Measurements from ENCODE around the gene RNASE7.
"Not testable (repeated sequence)": the region's sequence is repeated elsewhere in the genome, so short reads cannot be mapped to it uniquely, and the experiment has no call there.

Gene RNASE7

GRCh38 chr14:21037156-21037555 lies 5.0 kb upstream of the RNASE7 start:
- DNase-seq (ENCODE audit: insufficient read length) (no peak), FAIRE-seq (no peak)
- TF ChIP-seq POLR2AphosphoS5 (IDR thresholded peaks at IDR 0.05; ENCODE audit: low read depth, low read length), result no peak
- no peak for TF ChIP-seq POLR2A (IDR thresholded peaks at IDR 0.05; ENCODE audit: low read depth, low read length)
- TF ChIP-seq TAF1 (IDR thresholded peaks at IDR 0.05; ENCODE audit: borderline replicate concordance, low read depth, low read length), result no peak

DNA sequence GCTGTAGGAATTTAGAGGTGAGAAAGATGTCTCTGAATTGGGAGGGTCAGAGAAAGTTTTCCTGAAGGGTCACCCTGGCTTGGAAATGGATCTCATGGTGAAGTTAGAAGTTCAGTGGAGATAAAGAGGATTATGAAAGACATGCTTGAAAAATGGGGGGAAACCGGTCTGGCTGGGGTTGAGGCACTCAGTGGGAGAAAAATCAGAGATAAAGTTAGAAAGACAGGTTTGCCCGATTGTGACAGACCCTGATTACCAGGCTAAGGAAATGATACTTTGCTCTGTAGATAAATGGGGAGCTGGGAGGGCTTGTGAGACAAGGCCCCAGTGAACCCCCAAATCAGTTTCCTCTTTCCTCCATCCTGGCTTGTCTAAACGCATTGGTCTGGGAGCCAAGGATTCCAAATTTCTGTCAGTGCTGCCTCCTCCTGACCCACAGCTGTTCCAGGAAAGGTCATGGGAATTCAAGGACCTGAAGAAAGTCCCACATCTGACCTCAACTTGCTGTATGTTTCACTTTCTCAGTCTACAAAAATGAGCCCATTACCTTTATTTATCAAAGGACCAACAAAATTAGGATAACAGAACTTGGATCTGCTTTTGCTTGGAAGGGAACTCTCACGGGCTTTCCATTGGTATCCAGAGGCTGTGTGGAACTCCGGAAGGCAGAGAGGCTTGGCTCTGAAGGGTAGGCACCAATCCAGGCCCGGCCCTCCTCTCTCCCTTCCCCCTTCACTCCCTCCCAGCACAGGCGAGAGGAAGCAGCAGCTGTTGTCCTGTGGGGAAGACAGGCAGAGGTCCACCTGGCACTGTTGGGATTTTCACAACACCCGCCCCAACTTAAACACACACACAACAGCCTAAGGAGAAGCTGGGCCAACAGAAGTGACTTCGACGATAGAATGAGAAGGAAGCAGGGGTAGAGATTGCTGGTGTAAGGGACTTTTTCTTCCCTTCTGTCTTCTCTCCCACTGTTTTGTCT lies 3.4 kb upstream of the RNASE7 start:
- no peak for TF ChIP-seq POLR2A (IDR thresholded peaks at IDR 0.05; ENCODE audit: low read depth, low read length)
- no peak for TF ChIP-seq POLR2AphosphoS5 (IDR thresholded peaks at IDR 0.05; ENCODE audit: low read depth, low read length)
- TF ChIP-seq TAF1 (IDR thresholded peaks at IDR 0.05; ENCODE audit: borderline replicate concordance, low read depth, low read length), result no peak
- DNase-seq (ENCODE audit: insufficient read length) (no peak), FAIRE-seq (no peak)

DNA sequence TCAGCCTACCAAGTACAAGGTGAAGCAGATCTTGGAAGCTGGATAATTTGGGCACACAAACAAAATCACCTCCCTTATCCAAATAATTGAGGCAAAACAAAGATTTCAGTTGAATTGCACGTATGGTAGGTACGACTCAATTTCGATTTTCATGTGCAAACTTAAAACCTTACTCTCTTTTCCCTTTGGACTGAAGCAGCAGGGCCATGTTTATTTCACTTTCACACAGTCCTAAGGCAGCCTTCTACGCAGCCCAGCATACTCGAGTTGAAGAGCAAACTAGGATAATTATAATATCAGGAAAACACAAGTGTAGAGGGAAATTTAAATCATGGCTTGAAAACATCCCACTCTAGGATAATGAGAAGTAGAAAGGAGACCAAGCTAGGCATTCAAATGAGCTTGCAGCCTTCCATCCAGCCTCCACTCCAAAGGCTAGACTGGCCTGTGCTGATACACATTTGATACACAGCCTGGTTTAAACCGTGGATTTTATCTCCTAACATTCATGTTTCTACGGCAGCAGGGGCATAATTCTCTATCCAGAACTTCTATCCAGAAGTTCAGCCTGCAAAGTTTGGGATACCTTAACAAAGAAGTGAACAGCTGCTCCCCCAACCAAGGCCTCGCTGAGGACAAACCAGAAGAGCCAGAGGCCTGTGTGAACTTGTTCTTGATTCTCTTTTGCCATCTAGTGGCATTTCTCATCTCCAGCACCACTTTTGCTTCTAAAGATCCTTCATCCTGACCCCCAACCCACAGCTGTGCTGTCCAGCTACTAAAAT lies 2.4 kb upstream of the RNASE7 start:
- TF ChIP-seq POLR2AphosphoS5 (IDR thresholded peaks at IDR 0.05; ENCODE audit: low read depth, low read length) (no peak), TAF1 (IDR thresholded peaks at IDR 0.05; ENCODE audit: borderline replicate concordance, low read depth, low read length) (no peak), POLR2A (IDR thresholded peaks at IDR 0.05; ENCODE audit: low read depth, low read length) (no peak)
- FAIRE-seq (peak; percentile 60), DNase-seq (ENCODE audit: insufficient read length) (no peak)

GRCh38 chr14:21040370-21040925 lies 1.7 kb upstream of the RNASE7 start:
- no peak for FAIRE-seq
- no peak for DNase-seq (ENCODE audit: insufficient read length)
- TF ChIP-seq POLR2A (IDR thresholded peaks at IDR 0.05; ENCODE audit: low read depth, low read length) (no peak), POLR2AphosphoS5 (IDR thresholded peaks at IDR 0.05; ENCODE audit: low read depth, low read length) (no peak), TAF1 (IDR thresholded peaks at IDR 0.05; ENCODE audit: borderline replicate concordance, low read depth, low read length) (no peak)

DNA sequence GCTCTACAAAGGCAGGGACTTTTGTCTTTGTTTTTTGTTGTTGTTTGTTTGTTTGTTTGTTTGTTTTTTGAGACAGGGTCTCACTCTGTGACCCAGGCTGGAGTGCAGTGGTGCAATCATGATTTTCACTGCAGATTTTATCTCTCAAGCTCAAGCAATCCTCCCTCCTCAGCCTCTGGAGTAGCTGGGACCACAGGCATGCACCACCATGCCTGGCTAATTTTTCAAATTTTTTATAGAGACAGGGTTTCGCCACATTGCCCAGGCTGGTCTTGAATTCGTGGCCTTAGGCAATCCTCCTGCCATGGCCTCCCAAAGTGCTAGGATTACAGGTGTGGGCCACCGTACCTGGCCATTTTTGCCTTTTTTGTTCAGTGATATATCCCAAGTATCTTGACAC lies 1.2 kb upstream of the RNASE7 start:
- not testable (repeated sequence) for FAIRE-seq

DNA sequence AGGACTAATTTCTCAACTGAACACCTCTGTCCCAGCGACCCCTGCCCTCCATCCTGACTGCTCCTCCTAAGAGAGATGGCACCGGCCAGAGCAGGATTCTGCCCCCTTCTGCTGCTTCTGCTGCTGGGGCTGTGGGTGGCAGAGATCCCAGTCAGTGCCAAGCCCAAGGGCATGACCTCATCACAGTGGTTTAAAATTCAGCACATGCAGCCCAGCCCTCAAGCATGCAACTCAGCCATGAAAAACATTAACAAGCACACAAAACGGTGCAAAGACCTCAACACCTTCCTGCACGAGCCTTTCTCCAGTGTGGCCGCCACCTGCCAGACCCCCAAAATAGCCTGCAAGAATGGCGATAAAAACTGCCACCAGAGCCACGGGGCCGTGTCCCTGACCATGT lies 756 bp downstream of the RNASE7 start:
- DNase-seq (ENCODE audit: insufficient read length), result no peak
- FAIRE-seq, result no peak
- TF ChIP-seq POLR2AphosphoS5 (IDR thresholded peaks at IDR 0.05; ENCODE audit: low read depth, low read length) (no peak), TAF1 (IDR thresholded peaks at IDR 0.05; ENCODE audit: borderline replicate concordance, low read depth, low read length) (no peak), POLR2A (IDR thresholded peaks at IDR 0.05; ENCODE audit: low read depth, low read length) (no peak)

More for the DNA sequence above, 1.2 kb upstream of the RNASE7 start:
- not testable (repeated sequence) for DNase-seq (ENCODE audit: insufficient read length)

DNA sequence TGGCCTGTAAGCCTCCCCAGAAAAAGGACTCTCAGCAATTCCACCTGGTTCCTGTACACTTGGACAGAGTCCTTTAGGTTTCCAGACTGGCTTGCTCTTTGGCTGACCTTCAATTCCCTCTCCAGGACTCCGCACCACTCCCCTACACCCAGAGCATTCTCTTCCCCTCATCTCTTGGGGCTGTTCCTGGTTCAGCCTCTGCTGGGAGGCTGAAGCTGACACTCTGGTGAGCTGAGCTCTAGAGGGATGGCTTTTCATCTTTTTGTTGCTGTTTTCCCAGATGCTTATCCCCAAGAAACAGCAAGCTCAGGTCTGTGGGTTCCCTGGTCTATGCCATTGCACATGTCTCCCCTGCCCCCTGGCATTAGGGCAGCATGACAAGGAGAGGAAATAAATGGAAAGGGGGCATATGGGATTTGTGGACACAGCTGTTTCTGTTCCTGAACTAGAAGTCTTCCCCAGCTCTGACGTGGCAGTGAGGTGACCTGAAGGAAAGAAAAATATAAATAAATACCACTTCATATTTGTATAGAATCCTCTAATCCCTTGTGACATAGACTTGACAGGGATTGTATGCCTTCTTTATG lies 1.3 kb downstream of the RNASE7 start:
- TF ChIP-seq POLR2A (IDR thresholded peaks at IDR 0.05; ENCODE audit: low read depth, low read length) (no peak), TAF1 (IDR thresholded peaks at IDR 0.05; ENCODE audit: borderline replicate concordance, low read depth, low read length) (no peak), POLR2AphosphoS5 (IDR thresholded peaks at IDR 0.05; ENCODE audit: low read depth, low read length) (no peak)
- FAIRE-seq (no peak), DNase-seq (ENCODE audit: insufficient read length) (no peak)

- no peak for TF ChIP-seq POLR2AphosphoS5 (IDR thresholded peaks at IDR 0.05; ENCODE audit: low read depth, low read length)
- TF ChIP-seq POLR2A (IDR thresholded peaks at IDR 0.05; ENCODE audit: low read depth, low read length), result no peak
- TF ChIP-seq TAF1 (IDR thresholded peaks at IDR 0.05; ENCODE audit: borderline replicate concordance, low read depth, low read length), result no peak
- DNase-seq (ENCODE audit: insufficient read length) (no peak), FAIRE-seq (no peak)
These were observed 1.9 kb downstream of the RNASE7 start for GRCh38 chr14:21043974-21044618.

- TF ChIP-seq POLR2AphosphoS5 (IDR thresholded peaks at IDR 0.05; ENCODE audit: low read depth, low read length), result no peak
- TF ChIP-seq POLR2A (IDR thresholded peaks at IDR 0.05; ENCODE audit: low read depth, low read length), result no peak
- no peak for TF ChIP-seq TAF1 (IDR thresholded peaks at IDR 0.05; ENCODE audit: borderline replicate concordance, low read depth, low read length)
- FAIRE-seq, result no peak
- no peak for DNase-seq (ENCODE audit: insufficient read length)
These were observed 5.2 kb downstream of the RNASE7 start for GRCh38 chr14:21047378-21047781.

DNA sequence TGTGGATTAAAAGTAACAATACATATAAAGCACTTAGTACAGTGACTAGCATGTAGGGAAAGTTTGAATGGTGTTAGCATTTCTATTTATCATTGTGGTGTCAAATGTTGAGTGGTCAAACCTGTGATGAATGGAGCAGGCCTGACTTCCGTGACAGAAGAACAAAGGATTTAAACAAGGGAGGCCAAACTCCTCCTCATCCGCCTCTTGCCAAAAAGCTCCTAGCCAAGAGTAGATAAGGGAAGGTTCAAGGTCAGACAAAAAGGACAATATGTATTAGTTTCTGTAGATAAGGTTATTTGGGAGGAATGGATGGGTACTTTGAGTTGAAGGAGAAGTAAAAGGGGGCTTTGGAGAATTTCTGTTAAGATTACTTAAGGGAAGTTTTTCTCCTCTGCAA lies 6.5 kb downstream of the RNASE7 start:
- DNase-seq (ENCODE audit: insufficient read length) (no peak), FAIRE-seq (no peak)
- TF ChIP-seq TAF1 (IDR thresholded peaks at IDR 0.05; ENCODE audit: borderline replicate concordance, low read depth, low read length), result no peak
- no peak for TF ChIP-seq POLR2AphosphoS5 (IDR thresholded peaks at IDR 0.05; ENCODE audit: low read depth, low read length)
- TF ChIP-seq POLR2A (IDR thresholded peaks at IDR 0.05; ENCODE audit: low read depth, low read length), result no peak

DNA sequence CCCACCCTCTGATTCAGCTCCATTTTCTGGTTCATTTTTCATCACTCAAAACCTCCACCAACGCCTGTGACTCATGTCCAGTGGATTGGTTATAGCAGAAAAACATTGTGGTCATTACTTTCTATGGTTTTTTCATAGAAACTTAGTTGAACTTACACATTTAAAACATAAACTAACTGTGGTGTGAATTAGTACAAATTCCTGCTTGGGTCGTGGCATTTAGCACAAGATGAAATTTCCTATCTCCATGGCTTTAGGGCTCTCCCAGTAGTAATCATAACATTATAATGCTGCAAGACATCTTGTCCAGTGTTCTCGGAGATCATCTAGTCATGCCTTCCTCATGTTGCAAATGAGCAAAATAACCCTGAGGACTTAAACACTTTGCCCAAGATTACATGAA lies 7.1 kb downstream of the RNASE7 start:
- DNase-seq (ENCODE audit: insufficient read length) (no peak), FAIRE-seq (no peak)
- TF ChIP-seq POLR2A (IDR thresholded peaks at IDR 0.05; ENCODE audit: low read depth, low read length) (no peak), TAF1 (IDR thresholded peaks at IDR 0.05; ENCODE audit: borderline replicate concordance, low read depth, low read length) (no peak), POLR2AphosphoS5 (IDR thresholded peaks at IDR 0.05; ENCODE audit: low read depth, low read length) (no peak)
